ENCODE results near the gene KRT25. TPM values are rescaled to one million over a fixed set of nuclear protein-coding genes. Genes with fewer than 3 reads are reported as not detected.

The KRT25 gene
- total RNA-seq, 1 experiment from 2014 or later, result 0.28 TPM

GRCh38 chr17:40718930-40719329 is 36.2 kb downstream of the KRT25 start:
- intact Hi-C loops (cut with micrococcal nuclease; ENCODE audit: unreplicated experiment), result no loop called here
- Histone ChIP-seq H3K27me3 (replicated peaks; ENCODE audit: insufficient read depth, low read depth, low read length, poor library complexity) (no peaks in the 10 kb centered on the region), H3K36me3 (ENCODE audit: insufficient read depth, low read length, poor library complexity, severe bottlenecking) (no peaks in the 10 kb centered on the region), H3K4me1 (ENCODE audit: insufficient read depth, low read length, poor library complexity, severe bottlenecking) (no peaks in the 10 kb centered on the region), H3K9me3 (ENCODE audit: low read depth, low read length, poor library complexity, severe bottlenecking) (no peaks in the 10 kb centered on the region), H3K27ac (ENCODE audit: low read depth, low read length, poor library complexity, severe bottlenecking) (no peak overlapping the region), H3K4me3 (ENCODE audit: low read depth, low read length, poor library complexity, severe bottlenecking) (no peak overlapping the region)
- TF ChIP-seq EZH2 (IDR thresholded peaks at IDR 0.05; ENCODE audit: borderline replicate concordance, low read depth, low read length, poor library complexity, severe bottlenecking), result no peak
- TF ChIP-seq, protein P1, sequence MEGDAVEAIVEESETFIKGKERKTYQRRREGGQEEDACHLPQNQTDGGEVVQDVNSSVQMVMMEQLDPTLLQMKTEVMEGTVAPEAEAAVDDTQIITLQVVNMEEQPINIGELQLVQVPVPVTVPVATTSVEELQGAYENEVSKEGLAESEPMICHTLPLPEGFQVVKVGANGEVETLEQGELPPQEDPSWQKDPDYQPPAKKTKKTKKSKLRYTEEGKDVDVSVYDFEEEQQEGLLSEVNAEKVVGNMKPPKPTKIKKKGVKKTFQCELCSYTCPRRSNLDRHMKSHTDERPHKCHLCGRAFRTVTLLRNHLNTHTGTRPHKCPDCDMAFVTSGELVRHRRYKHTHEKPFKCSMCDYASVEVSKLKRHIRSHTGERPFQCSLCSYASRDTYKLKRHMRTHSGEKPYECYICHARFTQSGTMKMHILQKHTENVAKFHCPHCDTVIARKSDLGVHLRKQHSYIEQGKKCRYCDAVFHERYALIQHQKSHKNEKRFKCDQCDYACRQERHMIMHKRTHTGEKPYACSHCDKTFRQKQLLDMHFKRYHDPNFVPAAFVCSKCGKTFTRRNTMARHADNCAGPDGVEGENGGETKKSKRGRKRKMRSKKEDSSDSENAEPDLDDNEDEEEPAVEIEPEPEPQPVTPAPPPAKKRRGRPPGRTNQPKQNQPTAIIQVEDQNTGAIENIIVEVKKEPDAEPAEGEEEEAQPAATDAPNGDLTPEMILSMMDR (conservative IDR thresholded peaks at IDR 0.05; ENCODE audit: low read depth, low read length), result no peak
- CTCF ChIA-PET, result interaction anchor here (0.6 kb wide), 1 partner anchor 242 kb away, joined by 7 read pairs; no protein-coding TSS in a partner anchor
- POLR2A ChIA-PET (ENCODE audit: low non-redundant PET), result no interaction called here
- no TSS peak for BruUV-seq (replicated peaks)
- no peak for DNase-seq (ENCODE audit: low spot score)

- Histone ChIP-seq H3K27ac (ENCODE audit: low read depth, low read length, poor library complexity, severe bottlenecking) (no peak overlapping the region), H3K27me3 (replicated peaks; ENCODE audit: insufficient read depth, low read depth, low read length, poor library complexity) (no peaks in the 10 kb centered on the region), H3K36me3 (ENCODE audit: insufficient read depth, low read length, poor library complexity, severe bottlenecking) (no peaks in the 10 kb centered on the region), H3K4me1 (ENCODE audit: insufficient read depth, low read length, poor library complexity, severe bottlenecking) (no peaks in the 10 kb centered on the region), H3K9me3 (ENCODE audit: low read depth, low read length, poor library complexity, severe bottlenecking) (no peaks in the 10 kb centered on the region), H3K4me3 (ENCODE audit: low read depth, low read length, poor library complexity, severe bottlenecking) (no peak overlapping the region)
- BruUV-seq (replicated peaks), result no TSS peak
- POLR2A ChIA-PET (ENCODE audit: low non-redundant PET), result no interaction called here
- CTCF ChIA-PET, result no interaction called here
- DNase-seq (ENCODE audit: low spot score), result no peak
- intact Hi-C loops (cut with micrococcal nuclease; ENCODE audit: unreplicated experiment), result no loop called here
- TF ChIP-seq, protein P1 (conservative IDR thresholded peaks at IDR 0.05; ENCODE audit: low read depth, low read length), result no peak
- TF ChIP-seq EZH2 (IDR thresholded peaks at IDR 0.05; ENCODE audit: borderline replicate concordance, low read depth, low read length, poor library complexity, severe bottlenecking), result no peak
Observed at GRCh38 chr17:40717776-40718175, 37.4 kb downstream of the KRT25 start.

GRCh38 chr17:40714473-40714872 is 40.7 kb downstream of the KRT25 start:
- Histone ChIP-seq H3K27ac (ENCODE audit: low read depth, low read length, poor library complexity, severe bottlenecking) (no peak overlapping the region), H3K36me3 (ENCODE audit: insufficient read depth, low read length, poor library complexity, severe bottlenecking) (no peaks in the 10 kb centered on the region), H3K4me3 (ENCODE audit: low read depth, low read length, poor library complexity, severe bottlenecking) (no peak overlapping the region), H3K27me3 (replicated peaks; ENCODE audit: insufficient read depth, low read depth, low read length, poor library complexity) (no peaks in the 10 kb centered on the region), H3K9me3 (ENCODE audit: low read depth, low read length, poor library complexity, severe bottlenecking) (no peaks in the 10 kb centered on the region), H3K4me1 (ENCODE audit: insufficient read depth, low read length, poor library complexity, severe bottlenecking) (no peaks in the 10 kb centered on the region)
- ChIA-PET POLR2A (ENCODE audit: low non-redundant PET) (no interaction called here), CTCF (no interaction called here)
- peak; percentile 7 for DNase-seq (ENCODE audit: low spot score)
- BruUV-seq (replicated peaks), result no TSS peak
- intact Hi-C loops (cut with micrococcal nuclease; ENCODE audit: unreplicated experiment), result no loop called here
- TF ChIP-seq, protein P1 (conservative IDR thresholded peaks at IDR 0.05; ENCODE audit: low read depth, low read length), result peak; percentile 26; the same call in 1 of the 2 replicates
- TF ChIP-seq EZH2 (IDR thresholded peaks at IDR 0.05; ENCODE audit: borderline replicate concordance, low read depth, low read length, poor library complexity, severe bottlenecking), result no peak
